ELR (cell line): ENCODE measurements around the gene ARL4C.

Experiments used
- DNase-seq: peaks from one replicate; pipeline ENCODE4 v3.0.0-alpha.2; 2015; ENCODE audit warnings: low read depth

Gene ARL4C

DNA sequence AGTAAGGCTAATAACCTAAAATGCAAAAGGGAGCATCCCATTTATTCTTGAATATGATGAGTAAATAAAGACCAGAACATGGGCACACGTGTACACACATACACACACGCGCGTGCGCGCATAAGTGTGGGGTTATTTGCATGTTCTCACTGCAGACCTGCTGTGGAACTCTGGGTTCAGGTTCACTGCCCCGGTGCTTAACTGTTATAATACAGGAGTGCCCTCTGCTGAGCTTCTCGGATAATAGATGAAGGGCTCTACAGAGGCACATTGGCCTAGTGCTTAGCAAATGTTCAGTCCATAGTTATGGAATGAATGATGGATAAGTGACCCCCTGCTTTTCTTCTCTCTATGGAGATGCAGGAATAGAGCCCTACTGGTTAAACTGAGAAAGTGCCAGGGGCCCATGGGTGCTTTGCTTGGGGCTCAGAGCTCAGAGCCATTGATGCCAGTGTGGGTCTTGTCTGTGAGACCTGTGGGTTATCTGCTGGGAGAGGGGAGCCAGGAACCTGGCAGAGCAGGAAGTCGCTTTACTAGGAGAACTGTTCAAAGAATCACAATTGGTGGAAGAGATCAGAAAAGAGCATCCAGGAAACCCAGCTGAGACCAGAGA, 3.6 kb upstream of the ARL4C start:
- DNase-seq, result peak; percentile 75

DNA sequence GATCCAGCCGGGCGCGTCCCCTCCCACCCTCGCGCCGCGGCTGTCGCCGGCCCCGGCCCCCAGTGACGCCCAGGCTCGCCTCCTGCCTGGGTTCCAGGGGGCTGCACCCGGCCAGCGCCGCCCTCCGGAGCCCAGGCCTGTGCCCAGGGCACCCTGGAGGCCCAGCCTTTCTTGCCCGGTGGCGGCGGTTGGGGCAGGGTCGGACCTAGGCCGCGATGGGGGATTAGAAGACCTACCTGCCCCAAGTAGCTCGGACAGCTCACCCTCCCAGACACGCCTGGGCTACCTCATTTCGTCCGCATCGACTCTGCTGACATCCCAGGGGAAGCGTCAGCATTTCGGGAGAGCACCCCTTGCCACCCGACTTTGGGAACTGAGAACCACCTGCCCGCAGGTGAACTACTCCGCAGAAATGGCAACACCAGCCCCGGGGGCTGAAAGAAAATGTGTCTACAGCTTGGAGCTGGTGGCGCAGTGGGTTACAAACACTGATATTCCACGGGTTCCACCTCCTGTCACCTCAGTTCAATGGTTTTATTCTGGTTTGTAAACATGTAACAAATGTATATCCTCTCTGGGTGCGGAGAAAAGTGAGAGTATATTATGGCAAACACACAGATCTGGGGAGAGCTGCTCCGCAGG, 834 bp upstream of the ARL4C start:
- no peak for DNase-seq

DNA sequence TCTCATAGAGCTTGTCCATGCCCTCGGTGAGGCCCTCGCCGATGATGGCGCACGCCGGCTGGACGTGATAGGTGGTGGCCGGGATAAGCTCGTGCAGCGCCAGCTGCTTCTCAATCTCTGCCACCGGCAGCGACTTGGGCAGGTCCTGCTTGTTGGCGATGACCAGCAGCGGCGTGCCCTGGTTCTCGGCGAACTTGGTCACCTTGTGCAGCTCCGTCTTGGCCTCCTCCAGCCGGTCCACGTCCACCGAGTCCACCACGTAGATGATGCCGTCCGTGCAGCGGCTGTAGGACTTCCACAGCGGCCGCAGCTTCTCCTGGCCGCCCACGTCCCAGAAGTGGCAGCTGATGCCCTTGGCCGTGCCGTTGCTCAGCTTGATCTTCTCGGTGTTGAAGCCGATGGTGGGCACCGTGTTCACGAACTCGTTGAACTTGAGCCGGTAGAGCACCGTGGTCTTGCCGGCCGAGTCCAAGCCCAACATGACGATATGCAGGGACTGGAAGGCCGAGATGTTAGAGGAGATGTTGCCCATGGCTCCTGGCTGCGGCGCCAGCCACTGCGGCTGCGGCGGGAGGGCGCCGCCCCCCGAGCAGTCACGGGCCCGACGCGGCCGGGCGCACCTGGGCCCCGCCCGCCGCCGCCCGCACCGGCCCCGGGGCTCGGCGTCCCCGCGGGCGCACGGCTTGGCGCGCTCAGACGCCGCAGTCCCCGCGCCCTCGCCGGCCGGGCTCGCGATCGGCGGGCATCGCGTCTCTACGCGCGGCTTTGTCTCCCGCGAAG, 636 bp downstream of the ARL4C start:
- peak; percentile 54 for DNase-seq

DNA sequence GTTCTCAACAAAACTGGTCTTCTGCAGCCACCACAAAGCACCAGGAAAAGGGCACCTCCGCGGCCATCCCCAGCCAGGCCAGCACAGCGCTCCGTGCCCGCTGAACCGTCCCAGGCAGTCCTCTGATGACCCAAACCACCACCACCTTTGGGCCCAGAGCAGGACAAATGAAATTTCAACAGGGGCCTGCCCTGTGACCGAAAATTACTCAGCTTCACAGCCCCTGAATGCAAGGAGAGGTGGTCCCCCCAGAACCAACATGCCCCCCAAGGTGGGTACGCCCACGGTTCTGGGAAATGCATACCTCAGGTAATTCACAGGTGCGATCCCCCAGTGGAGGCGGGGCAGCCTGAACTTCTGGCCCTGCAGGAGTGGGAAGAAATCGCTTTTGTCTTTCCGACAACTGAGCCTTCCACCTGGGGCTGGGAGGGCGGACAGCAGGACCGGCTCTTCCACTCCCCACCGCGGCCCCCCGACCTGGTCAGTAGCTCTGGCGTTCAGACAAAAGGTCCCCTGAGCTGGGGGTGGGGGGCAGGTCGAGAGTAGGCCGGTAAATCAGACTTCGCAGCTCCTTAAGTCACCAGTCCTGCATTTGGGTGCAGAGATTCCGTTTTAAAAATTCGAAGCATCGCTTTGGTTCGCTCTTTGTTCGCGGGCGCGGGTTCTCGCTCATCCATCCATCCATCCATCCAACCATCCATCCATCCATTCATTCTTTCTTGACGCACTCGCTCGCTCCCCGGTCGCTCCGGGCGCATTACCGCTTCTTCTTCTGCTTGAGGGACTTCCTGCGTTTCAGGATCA, 1.4 kb downstream of the ARL4C start:
- DNase-seq, result peak; percentile 42

GRCh38 chr2:234494361-234495250, 2.3 kb downstream of the ARL4C start:
- peak; percentile 25 for DNase-seq

- DNase-seq, result no peak
Measured at GRCh38 chr2:234493796-234494195, 3.1 kb downstream of the ARL4C start.

DNA sequence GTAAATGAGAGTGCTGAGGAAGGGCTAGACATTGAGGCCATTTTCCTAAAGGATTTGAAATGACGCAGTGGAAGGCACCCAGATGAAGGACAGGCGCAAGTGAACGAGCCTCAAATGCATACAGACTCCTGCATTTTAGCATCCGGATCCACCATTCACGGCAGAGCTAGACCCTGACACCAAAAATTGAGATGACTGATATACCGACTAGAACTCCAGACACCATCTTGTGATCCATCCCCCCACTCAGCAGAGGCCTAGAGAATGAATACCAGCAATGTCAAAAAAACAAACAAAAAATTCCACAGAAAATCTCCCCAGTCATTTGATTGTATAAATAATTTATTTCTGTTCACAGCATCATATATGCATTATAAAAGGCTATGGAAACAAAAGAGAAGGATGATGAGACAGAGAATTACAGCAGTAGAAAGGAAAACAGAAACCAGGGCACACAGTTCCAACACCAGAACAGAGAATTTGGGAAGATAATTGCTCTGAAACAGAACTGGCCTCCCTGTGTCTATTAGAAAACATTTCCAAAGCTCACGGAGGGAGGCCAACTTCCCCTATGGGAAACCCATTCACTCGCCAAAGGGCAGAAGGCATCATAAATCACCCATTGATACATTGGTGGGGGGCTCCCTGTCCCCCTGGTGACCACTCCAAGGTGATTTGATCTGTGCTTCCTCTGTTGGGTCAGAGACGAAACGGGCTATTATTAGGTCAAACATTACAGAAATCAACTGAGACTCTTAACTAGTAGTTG, 4.0 kb downstream of the ARL4C start:
- DNase-seq, result no peak

DNA sequence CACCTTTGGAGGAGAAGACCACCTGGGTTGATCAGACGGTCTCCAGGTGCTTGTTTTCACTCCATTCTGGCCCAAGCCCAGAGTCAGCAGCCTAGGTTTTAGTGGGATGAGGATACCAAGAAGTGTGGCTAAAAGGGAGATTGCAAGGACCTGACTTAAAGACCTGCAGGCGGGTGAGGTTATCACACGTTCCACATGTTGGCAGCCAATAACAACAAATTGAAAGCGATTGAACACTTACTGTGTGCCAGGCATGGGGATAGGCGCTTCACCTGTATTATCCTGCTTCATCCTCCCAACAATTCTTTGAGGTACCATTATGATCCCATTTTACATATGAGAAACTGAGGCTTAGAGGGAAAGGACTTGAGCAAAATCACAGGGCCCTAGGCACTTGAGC, 5.0 kb downstream of the ARL4C start:
- DNase-seq, result no peak

GRCh38 chr2:234491281-234491680, 5.6 kb downstream of the ARL4C start:
- DNase-seq, result no peak

GRCh38 chr2:234490271-234491091, 6.4 kb downstream of the ARL4C start:
- DNase-seq, result no peak

GRCh38 chr2:234488913-234489451, 7.9 kb downstream of the ARL4C start:
- DNase-seq, result no peak

DNA sequence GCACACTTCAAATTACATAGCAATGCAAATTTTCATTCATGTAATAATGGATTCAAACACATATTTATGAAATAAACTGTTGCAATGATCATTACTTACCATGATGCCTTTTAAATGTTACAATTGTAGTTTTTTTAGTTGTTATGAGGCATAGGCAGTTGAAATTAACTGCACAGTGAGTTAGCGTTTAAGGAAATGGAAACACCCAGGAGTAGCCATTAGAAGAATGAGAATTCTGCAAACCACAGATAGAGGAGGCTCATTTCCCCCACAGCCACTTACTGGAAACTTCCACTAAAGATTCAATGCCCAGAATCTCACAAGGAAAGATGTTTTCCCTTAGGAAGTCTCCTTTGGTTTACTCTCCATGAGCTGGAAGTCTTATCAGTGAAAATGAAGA, 8.4 kb downstream of the ARL4C start:
- DNase-seq, result no peak

DNA sequence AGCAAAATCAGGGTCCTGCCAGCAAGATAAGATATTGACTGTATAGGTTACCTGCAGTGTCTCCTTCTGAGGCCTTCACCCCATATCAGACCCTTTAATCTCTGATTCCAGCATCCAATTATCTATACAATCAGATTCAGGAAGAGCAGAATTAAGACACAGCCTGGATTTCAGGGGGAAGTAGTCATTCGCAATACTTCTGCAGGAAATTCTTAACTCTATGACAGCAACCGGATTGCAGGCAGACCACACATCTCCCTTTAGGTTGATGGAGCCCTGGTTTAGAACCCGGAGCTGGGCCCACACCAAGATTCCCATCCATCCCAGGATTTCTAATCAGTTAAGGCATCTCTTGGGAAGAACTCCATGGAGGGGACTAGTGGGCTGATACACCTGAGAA, 9.5 kb downstream of the ARL4C start:
- no peak for DNase-seq

GRCh38 chr2:234483568-234484251, 13.2 kb downstream of the ARL4C start:
- peak; percentile 18 for DNase-seq

GRCh38 chr2:234481301-234481700, 15.6 kb downstream of the ARL4C start:
- no peak for DNase-seq

GRCh38 chr2:234480337-234480736, 16.5 kb downstream of the ARL4C start:
- DNase-seq, result no peak

- DNase-seq, result no peak
Measured at GRCh38 chr2:234479465-234479864, 17.4 kb downstream of the ARL4C start.

- DNase-seq, result no peak
Measured at GRCh38 chr2:234478121-234478858, 18.6 kb downstream of the ARL4C start.
